ENCODE data around the gene GPR137. TPM values are rescaled to one million over a fixed set of nuclear protein-coding genes. Genes with fewer than 3 reads are reported as not detected.

GPR137 gene
- total RNA-seq, 1 experiment from 2014 or later: 51.8 TPM

DNA sequence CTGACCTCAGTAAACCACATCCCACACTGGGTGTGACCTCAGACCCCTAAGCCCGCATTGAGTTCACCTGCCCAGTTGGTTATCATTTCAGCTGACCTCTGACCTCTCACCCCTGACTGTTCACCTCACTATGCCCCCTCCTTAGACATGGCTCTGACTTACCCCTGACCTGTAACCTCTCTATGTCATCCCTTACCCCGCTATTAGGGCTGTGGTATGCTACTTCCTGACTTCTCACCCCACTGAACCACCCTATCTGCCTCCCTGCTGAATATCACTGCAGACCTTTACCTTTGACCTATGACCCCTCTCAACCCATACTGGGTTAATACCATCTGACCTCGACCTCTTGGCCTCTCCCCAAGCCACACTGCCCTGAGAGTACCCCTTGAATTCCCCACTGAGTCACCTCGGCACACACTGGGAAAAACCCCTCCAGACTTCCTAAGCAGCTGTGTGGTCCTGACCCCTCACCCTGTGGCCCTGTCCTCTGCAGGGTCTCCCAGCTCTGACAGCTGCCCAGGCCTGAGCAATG is 26.0 kb upstream of the GPR137 start:
- CTCF ChIA-PET: interaction anchor here (1.2 kb wide), 1 partner anchor 55 kb away, joined by 3 read pairs; no protein-coding TSS in a partner anchor
- Mint-ChIP-seq H3K4me1 (no peaks in the 10 kb centered on the region; the same call in 1 of the 2 replicates), H3K4me3 (no peak overlapping the region), H3K27ac (no peak overlapping the region; the same call in 1 of the 2 replicates), H3K9me3 (no peaks in the 10 kb centered on the region), H3K36me3 (peaks cover 37% of the 10 kb centered on the region), H3K27me3 (ENCODE audit: low read depth) (no peaks in the 10 kb centered on the region)
- ATAC-seq (no peak), DNase-seq (ENCODE audit: low spot score) (no peak)
- TF ChIP-seq, protein P1, sequence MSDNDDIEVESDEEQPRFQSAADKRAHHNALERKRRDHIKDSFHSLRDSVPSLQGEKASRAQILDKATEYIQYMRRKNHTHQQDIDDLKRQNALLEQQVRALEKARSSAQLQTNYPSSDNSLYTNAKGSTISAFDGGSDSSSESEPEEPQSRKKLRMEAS (CRISPR knock-in tag; IDR thresholded peaks at IDR 0.05): no peak
- TF ChIP-seq, protein P2, sequence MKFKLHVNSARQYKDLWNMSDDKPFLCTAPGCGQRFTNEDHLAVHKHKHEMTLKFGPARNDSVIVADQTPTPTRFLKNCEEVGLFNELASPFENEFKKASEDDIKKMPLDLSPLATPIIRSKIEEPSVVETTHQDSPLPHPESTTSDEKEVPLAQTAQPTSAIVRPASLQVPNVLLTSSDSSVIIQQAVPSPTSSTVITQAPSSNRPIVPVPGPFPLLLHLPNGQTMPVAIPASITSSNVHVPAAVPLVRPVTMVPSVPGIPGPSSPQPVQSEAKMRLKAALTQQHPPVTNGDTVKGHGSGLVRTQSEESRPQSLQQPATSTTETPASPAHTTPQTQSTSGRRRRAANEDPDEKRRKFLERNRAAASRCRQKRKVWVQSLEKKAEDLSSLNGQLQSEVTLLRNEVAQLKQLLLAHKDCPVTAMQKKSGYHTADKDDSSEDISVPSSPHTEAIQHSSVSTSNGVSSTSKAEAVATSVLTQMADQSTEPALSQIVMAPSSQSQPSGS (CRISPR knock-in tag; IDR thresholded peaks at IDR 0.05; ENCODE audit: borderline replicate concordance, low read depth): no peak
- TF ChIP-seq FOXP1 (CRISPR knock-in tag; IDR thresholded peaks at IDR 0.05; ENCODE audit: borderline replicate concordance) (no peak), ZNF263 (CRISPR knock-in tag; IDR thresholded peaks at IDR 0.05; ENCODE audit: low read depth) (no peak)
- POLR2A ChIA-PET: no interaction called here

DNA sequence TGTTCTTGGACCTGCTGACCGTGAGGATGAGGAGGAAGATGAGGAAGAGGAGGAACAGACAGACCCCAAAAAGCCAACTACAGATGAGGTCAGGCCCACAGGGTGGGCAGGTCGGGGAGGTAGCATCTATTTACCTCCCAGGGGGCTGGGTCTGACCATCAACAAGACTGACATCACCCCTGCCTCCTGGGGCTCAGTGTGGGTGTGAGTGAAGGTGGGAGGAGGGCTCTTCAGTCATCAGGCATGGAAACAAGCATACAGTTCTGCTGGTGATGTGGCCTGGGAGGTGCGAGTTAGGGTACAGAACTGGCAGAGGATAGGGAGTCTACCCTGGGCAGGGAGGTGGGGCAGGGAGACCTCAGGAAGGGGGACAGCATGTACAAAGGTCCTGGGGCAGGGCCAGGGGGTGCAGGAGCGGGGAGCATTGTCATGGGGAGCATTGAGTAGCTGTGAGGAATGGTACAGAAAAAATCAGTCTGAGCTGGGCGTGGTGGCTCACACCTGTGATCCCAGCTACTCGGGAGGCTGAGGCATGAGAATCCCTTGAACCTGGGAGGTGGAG is 25.4 kb upstream of the GPR137 start:
- CTCF ChIA-PET: interaction anchor here (1.5 kb wide), 1 partner anchor 10 kb away, joined by 4 read pairs; no protein-coding TSS in a partner anchor
- ATAC-seq: no peak
- Mint-ChIP-seq H3K4me3 (no peak overlapping the region), H3K27me3 (ENCODE audit: low read depth) (no peaks in the 10 kb centered on the region), H3K4me1 (no peaks in the 10 kb centered on the region; the same call in 1 of the 2 replicates), H3K36me3 (peaks cover 37% of the 10 kb centered on the region), H3K9me3 (no peaks in the 10 kb centered on the region), H3K27ac (no peak overlapping the region)
- POLR2A ChIA-PET: no interaction called here
- no peak for DNase-seq (ENCODE audit: low spot score)
- no peak for TF ChIP-seq ZNF219 (CRISPR knock-in tag; IDR thresholded peaks at IDR 0.05; ENCODE audit: borderline replicate concordance)
- no peak for TF ChIP-seq HMGA2 (CRISPR knock-in tag; IDR thresholded peaks at IDR 0.05)
- TF ChIP-seq FOXP1 (CRISPR knock-in tag; IDR thresholded peaks at IDR 0.05; ENCODE audit: borderline replicate concordance): no peak
- TF ChIP-seq GTF2I (CRISPR knock-in tag; conservative IDR thresholded peaks at IDR 0.05): no peak
- TF ChIP-seq, protein P3, sequence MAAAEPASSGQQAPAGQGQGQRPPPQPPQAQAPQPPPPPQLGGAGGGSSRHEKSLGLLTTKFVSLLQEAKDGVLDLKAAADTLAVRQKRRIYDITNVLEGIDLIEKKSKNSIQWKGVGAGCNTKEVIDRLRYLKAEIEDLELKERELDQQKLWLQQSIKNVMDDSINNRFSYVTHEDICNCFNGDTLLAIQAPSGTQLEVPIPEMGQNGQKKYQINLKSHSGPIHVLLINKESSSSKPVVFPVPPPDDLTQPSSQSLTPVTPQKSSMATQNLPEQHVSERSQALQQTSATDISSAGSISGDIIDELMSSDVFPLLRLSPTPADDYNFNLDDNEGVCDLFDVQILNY (CRISPR knock-in tag; IDR thresholded peaks at IDR 0.05): no peak
- no peak for TF ChIP-seq EMX1 (CRISPR knock-in tag; IDR thresholded peaks at IDR 0.05)

DNA sequence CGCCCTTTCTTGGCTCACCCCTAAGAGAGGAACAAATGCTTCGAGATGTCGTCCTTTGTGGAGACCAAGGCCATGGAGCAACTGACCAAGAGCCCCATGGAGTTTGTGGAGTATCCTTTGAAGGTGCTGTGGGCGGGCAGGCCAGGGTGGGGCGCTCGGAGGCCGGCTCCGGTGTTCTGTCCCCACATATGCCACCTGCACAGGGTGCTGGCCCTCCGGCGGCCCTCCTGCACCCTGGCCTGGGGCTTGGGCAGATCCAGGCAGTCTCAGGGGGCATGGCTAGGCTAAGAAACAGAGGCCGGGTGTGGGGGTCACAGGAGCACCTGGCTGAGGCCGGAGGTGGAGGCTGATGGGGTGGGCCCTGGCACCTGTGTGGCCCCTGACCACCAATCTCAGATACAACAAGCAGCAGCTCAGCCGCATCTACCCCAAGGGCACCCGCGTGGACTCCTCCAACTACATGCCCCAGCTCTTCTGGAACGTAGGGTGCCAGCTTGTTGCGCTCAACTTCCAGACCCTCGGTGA is 24.0 kb upstream of the GPR137 start:
- Mint-ChIP-seq H3K9me3 (no peaks in the 10 kb centered on the region), H3K4me3 (no peak overlapping the region), H3K36me3 (peaks cover 45% of the 10 kb centered on the region), H3K27ac (no peak overlapping the region), H3K27me3 (ENCODE audit: low read depth) (no peaks in the 10 kb centered on the region), H3K4me1 (no peaks in the 10 kb centered on the region; the same call in 1 of the 2 replicates)
- POLR2A ChIA-PET: interaction anchor here (1.0 kb wide), 1 partner anchor 9 kb away, joined by 3 read pairs; no protein-coding TSS in a partner anchor
- CTCF ChIA-PET: interaction anchor here (1.5 kb wide), 1 partner anchor 11 kb away, joined by 4 read pairs; no protein-coding TSS in a partner anchor
- DNase-seq (ENCODE audit: low spot score): no peak
- ATAC-seq: no peak
- no peak for TF ChIP-seq ZNF317 (CRISPR knock-in tag; IDR thresholded peaks at IDR 0.05; ENCODE audit: borderline replicate concordance, low read depth)
- TF ChIP-seq, protein P4, sequence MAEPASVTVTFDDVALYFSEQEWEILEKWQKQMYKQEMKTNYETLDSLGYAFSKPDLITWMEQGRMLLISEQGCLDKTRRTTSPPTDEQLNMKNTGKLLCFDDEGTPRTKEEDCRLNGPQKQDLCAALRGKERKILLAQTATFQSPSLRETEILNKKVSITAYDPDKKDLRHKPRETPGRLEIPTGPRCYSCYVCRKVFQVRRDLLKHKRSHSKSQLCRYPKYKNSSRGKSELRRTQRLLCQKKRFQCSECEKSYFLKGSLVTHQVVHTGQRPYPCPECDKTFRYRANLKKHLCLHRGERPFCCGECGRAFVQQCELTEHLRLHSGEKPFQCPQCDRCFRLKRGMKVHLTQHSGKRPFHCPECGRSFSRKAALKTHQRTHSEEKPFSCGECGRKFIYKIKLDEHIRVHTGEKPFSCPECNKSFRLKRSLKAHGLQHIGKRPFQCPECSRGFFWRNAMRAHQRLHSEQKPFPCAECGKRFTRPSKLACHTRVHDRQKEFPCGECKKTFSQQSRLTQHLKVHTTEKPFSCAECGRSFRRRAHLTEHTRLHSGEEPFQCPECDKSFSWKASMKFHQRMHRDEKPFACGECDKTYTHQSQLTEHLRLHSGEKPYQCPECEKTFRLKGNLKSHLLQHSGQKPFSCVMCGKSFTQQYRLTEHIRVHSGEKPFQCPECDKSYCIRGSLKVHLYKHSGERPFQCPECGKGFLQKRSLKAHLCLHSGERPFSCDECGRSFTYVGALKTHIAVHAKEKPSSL (CRISPR knock-in tag; conservative IDR thresholded peaks at IDR 0.05): no peak
- TF ChIP-seq, protein P5, sequence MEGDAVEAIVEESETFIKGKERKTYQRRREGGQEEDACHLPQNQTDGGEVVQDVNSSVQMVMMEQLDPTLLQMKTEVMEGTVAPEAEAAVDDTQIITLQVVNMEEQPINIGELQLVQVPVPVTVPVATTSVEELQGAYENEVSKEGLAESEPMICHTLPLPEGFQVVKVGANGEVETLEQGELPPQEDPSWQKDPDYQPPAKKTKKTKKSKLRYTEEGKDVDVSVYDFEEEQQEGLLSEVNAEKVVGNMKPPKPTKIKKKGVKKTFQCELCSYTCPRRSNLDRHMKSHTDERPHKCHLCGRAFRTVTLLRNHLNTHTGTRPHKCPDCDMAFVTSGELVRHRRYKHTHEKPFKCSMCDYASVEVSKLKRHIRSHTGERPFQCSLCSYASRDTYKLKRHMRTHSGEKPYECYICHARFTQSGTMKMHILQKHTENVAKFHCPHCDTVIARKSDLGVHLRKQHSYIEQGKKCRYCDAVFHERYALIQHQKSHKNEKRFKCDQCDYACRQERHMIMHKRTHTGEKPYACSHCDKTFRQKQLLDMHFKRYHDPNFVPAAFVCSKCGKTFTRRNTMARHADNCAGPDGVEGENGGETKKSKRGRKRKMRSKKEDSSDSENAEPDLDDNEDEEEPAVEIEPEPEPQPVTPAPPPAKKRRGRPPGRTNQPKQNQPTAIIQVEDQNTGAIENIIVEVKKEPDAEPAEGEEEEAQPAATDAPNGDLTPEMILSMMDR (IDR thresholded peaks at IDR 0.05): no peak
- TF ChIP-seq, protein P6, sequence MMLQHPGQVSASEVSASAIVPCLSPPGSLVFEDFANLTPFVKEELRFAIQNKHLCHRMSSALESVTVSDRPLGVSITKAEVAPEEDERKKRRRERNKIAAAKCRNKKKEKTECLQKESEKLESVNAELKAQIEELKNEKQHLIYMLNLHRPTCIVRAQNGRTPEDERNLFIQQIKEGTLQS (CRISPR knock-in tag; conservative IDR thresholded peaks at IDR 0.05): no peak
- no peak for TF ChIP-seq TCF7 (CRISPR knock-in tag; IDR thresholded peaks at IDR 0.05; ENCODE audit: low read depth)
- TF ChIP-seq CREB1 (CRISPR knock-in tag; IDR thresholded peaks at IDR 0.05): no peak
- TF ChIP-seq, protein P7, sequence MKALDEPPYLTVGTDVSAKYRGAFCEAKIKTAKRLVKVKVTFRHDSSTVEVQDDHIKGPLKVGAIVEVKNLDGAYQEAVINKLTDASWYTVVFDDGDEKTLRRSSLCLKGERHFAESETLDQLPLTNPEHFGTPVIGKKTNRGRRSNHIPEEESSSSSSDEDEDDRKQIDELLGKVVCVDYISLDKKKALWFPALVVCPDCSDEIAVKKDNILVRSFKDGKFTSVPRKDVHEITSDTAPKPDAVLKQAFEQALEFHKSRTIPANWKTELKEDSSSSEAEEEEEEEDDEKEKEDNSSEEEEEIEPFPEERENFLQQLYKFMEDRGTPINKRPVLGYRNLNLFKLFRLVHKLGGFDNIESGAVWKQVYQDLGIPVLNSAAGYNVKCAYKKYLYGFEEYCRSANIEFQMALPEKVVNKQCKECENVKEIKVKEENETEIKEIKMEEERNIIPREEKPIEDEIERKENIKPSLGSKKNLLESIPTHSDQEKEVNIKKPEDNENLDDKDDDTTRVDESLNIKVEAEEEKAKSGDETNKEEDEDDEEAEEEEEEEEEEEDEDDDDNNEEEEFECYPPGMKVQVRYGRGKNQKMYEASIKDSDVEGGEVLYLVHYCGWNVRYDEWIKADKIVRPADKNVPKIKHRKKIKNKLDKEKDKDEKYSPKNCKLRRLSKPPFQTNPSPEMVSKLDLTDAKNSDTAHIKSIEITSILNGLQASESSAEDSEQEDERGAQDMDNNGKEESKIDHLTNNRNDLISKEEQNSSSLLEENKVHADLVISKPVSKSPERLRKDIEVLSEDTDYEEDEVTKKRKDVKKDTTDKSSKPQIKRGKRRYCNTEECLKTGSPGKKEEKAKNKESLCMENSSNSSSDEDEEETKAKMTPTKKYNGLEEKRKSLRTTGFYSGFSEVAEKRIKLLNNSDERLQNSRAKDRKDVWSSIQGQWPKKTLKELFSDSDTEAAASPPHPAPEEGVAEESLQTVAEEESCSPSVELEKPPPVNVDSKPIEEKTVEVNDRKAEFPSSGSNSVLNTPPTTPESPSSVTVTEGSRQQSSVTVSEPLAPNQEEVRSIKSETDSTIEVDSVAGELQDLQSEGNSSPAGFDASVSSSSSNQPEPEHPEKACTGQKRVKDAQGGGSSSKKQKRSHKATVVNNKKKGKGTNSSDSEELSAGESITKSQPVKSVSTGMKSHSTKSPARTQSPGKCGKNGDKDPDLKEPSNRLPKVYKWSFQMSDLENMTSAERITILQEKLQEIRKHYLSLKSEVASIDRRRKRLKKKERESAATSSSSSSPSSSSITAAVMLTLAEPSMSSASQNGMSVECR (CRISPR knock-in tag; IDR thresholded peaks at IDR 0.05; ENCODE audit: borderline replicate concordance): no peak
- TF ChIP-seq, protein P3 (CRISPR knock-in tag; IDR thresholded peaks at IDR 0.05): no peak
- TF ChIP-seq NFE2L1 (CRISPR knock-in tag; IDR thresholded peaks at IDR 0.05): no peak
